Heart right ventricle (tissue), 16 donors: Measurements from ENCODE around the gene DAPK1. TPM values are rescaled to one million over a fixed set of nuclear protein-coding genes. Genes with fewer than 3 reads are reported as not detected.

Source experiments
- ATAC-seq, 8 donors: fragments of 200-7000 bp; cut with Tn5 transposase; one replicate each; pipeline ENCODE4 v1.9.1; 2020; ENCODE audit warnings: mild to moderate bottlenecking in 8 of 8, moderate library complexity in 8 of 8, moderate number of reproducible peaks in 1 of 8
- DNase-seq, 2 donors: peaks; one replicate each; pipeline ENCODE4 v3.0.0-alpha.2; 2020
- H3K27ac ChIP-seq, 10 donors: fragments of 200-600 bp; sonication (generic) in 2 of 10; one replicate each; pipeline versions ENCODE4 v1.5.0 to v1.8.0; 2020 to 2022; ENCODE audit warnings: mild to moderate bottlenecking in 3 of 10
- H3K27me3 ChIP-seq, 7 donors: fragments of 200-600 bp; one replicate each; pipeline ENCODE4 v1.8.0; 2021 to 2022; ENCODE audit warnings: mild to moderate bottlenecking in 2 of 7
- H3K36me3 ChIP-seq, 9 donors: fragments of 200-600 bp; sonication (generic) in 1 of 9; one replicate each; pipeline versions ENCODE4 v1.5.0 to v1.8.0; 2020 to 2022; ENCODE audit warnings: mild to moderate bottlenecking in 2 of 9
- H3K4me1 ChIP-seq, 9 donors: fragments of 200-600 bp; sonication (generic) in 1 of 9; one replicate each; pipeline versions ENCODE4 v1.5.0 to v1.8.0; 2020 to 2022; ENCODE audit warnings: mild to moderate bottlenecking in 4 of 9
- H3K4me3 ChIP-seq, 10 donors: fragments of 200-600 bp; sonication (generic) in 2 of 10; one replicate each; pipeline versions ENCODE4 v1.5.0 to v1.8.0; 2020 to 2022; ENCODE audit warnings: mild to moderate bottlenecking in 7 of 10, moderate library complexity in 2 of 10
- H3K9me3 ChIP-seq, 11 donors: fragments of 200-600 bp in 10 of 11; sonication (generic) in 2 of 11; one replicate each; pipeline versions ENCODE4 v1.5.0 to v1.8.0; 2013 to 2022; ENCODE audit warnings: mild to moderate bottlenecking in 2 of 11, control low read depth in 1 of 11, moderate library complexity in 1 of 11
- CTCF ChIP-seq, 9 donors: fragments of 200-600 bp; sonication (generic) in 2 of 9; IDR thresholded peaks; one replicate each; pipeline versions ENCODE4 v1.5.0 to v1.8.0; 2021 to 2022; ENCODE audit warnings: antibody characterized with exemption in 9 of 9, mild to moderate bottlenecking in 5 of 9, moderate library complexity in 1 of 9
- WGBS, 2 donors: extraction: QIAGEN DNeasy Blood & Tissue Kit; methylation state at CpG; one replicate each; pipeline ENCODE4 v1.1.7; 2013; ENCODE audit warnings: inconsistent platforms in 1 of 2; 5-methylcytosine and 5-hydroxymethylcytosine counted together
- intact Hi-C, 10 donors: fragments of 100-400 bp; cut with DNase I; formaldehyde crosslinking; loops; one replicate each; pipeline versions ENCODE4 v1.11.1 to v1.14.2; 2022
- polyA plus RNA-seq, 2 donors: library from polyadenylated mRNA; stranded (reverse); fragments of 200-250 nt; gene quantifications; one replicate each; pipeline ENCODE4 v1.2.3, GENCODE V29; 2013
- total RNA-seq, 10 donors: library from RNA; stranded (reverse); fragmentation: NEBNext Ultra II Directional in 3 of 10; extraction: Animal tissue kit (Norgen Biotek cat#: 25700) in 3 of 10; gene quantifications; one replicate each; pipeline versions ENCODE4 v1.2.1 to v1.2.4, GENCODE V29; 2021 to 2023
- donor health status: Arrhythmogenic right ventricular cardiomyopathy.
- donor health status: ischemic (EF 13 %, LVEDD 7.1; RV severe dilation, severe dysfunction).
- donor health status: healthy with polysubstance abuse.
- donor health status: DM: no; HTN: yes; CAD: no.
- donor health status: DM: no; HTN: no; CAD: no.
- donor health status: ischemic (EF 25% LVEDD 6.9; RV normal size, moderate dysfunction).
- donor health status: ischemic (EF 25% LVEDD 5.7; RV mildly dilated, moderate dysfunction).
- donor health status: healthy.
- donor health status: DM: yes; HTN: yes; CAD: no.
- donor health status: Ischemic cardiomyopathy.
- donor health status: ischemic (EF 35%, LVEDD 5.7; RV mildly dilated, moderate dysfunction).
- donor health status: nonischemic (EF 11% LVEDD 7.7; RV severe dilation, severe dysfunction).
- donor health status: DM: yes; HTN: yes; CAD: no.
- donor health status: PGD.
- donor health status: ischemic (EF 29% LVEDD 5.4; RV normal size, mild dysfunction).
- donor health status: nonischemic (EF 23%, LVEDD 6.1; RV moderate dilation, normal function).

DAPK1 gene
- total and polyA plus RNA-seq, 12 donors: 1.1 to 15.5 (median 4.2) TPM

DNA sequence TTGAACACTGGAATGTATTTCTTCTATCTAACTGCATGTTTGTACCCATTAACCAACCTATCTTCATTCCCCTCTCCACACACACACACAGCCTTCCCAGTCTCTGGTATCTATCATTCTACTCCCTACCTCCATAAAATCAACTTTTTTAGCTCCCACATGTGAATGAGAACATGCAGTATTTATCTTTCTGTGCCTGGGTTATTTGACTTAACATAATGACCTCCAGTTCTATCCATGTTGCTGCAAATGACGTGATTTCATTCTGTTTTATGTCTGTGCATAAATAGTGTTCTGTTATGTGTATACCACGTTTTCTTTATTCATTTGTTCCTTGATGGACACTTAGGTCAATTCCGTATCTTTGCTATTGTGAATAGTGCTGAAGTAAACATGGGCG, 189.5 kb downstream of the DAPK1 start:
- intact Hi-C loops: loop anchor here in 5 of 10 donors (2.0 to 10.0 kb wide), 3 partner anchors 126 to 888 kb away; no protein-coding TSS in a partner anchor
- TF ChIP-seq CTCF (IDR thresholded peaks at IDR 0.05): no peak
- H3K4me3 ChIP-seq: no peak overlapping the region
- H3K36me3 ChIP-seq: peaks cover 0 to 5% (median 0%) of the 10 kb centered on the region in 9 donors
- H3K27ac ChIP-seq: no peak overlapping the region
- no peak for DNase-seq
- H3K9me3 ChIP-seq: peaks cover 0 to 13% (median 0%) of the 10 kb centered on the region in 11 donors
- no peak for ATAC-seq
- 87 to 92% methylated on average over 4 of the region's 4 CpGs for WGBS, 2 donors
- H3K27me3 ChIP-seq: no peaks in the 10 kb centered on the region
- H3K4me1 ChIP-seq: peaks cover 0 to 27% (median 0%) of the 10 kb centered on the region in 9 donors

GRCh38 chr9:87694236-87694755, 196.6 kb downstream of the DAPK1 start:
- H3K27me3 ChIP-seq: no peaks in the 10 kb centered on the region
- DNase-seq (no peak), ATAC-seq (no peak)
- intact Hi-C loops: no loop called here
- no peak for TF ChIP-seq CTCF (IDR thresholded peaks at IDR 0.05)
- no peak overlapping the region for H3K27ac ChIP-seq
- 95 to 98% methylated on average over 3 of the region's 3 CpGs for WGBS, 2 donors
- H3K36me3 ChIP-seq: peaks cover 0 to 21% (median 0%) of the 10 kb centered on the region in 9 donors
- no peak overlapping the region for H3K4me3 ChIP-seq
- peaks cover 0 to 31% (median 0%) of the 10 kb centered on the region in 11 donors for H3K9me3 ChIP-seq
- no peaks in the 10 kb centered on the region for H3K4me1 ChIP-seq

- ATAC-seq (no peak), DNase-seq (no peak)
- Histone ChIP-seq H3K36me3 (peaks cover 0 to 27% (median 0%) of the 10 kb centered on the region in 9 donors), H3K27me3 (no peaks in the 10 kb centered on the region), H3K4me1 (no peaks in the 10 kb centered on the region), H3K9me3 (peaks cover 0 to 24% (median 0%) of the 10 kb centered on the region in 11 donors), H3K4me3 (no peak overlapping the region), H3K27ac (no peak overlapping the region)
- intact Hi-C loops: no loop called here
- no peak for TF ChIP-seq CTCF (IDR thresholded peaks at IDR 0.05)
- 88 to 90% methylated on average over 1 of the region's 1 CpG for whole genome bisulfite sequencing, 2 donors
Observed at GRCh38 chr9:87695523-87695922, 197.9 kb downstream of the DAPK1 start.

DNA sequence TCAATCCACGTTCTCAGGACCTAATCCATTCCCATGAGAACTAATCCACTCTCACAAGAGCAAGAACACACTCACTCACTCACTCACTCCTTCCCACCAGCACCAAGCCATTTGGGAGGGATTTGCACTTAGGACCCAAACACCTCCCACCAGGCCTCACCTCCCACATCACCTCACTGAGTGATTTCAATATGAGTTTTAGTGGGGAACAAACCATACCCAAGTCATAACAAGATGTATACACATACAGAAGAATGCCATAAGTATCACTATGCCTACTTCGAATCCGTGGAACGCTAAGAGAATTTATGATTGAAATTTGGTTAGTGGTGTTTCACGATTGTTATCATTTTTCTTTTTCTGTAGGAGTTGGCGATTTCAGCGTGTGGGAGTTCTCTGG, 199.0 kb downstream of the DAPK1 start:
- intact Hi-C loops: no loop called here
- Histone ChIP-seq H3K27me3 (no peaks in the 10 kb centered on the region), H3K4me3 (no peak overlapping the region), H3K4me1 (no peaks in the 10 kb centered on the region), H3K9me3 (peaks cover 0 to 23% (median 0%) of the 10 kb centered on the region in 11 donors), H3K27ac (no peak overlapping the region), H3K36me3 (peaks cover 0 to 27% (median 0%) of the 10 kb centered on the region in 9 donors)
- no peak for TF ChIP-seq CTCF (IDR thresholded peaks at IDR 0.05)
- 85 to 92% methylated on average over 7 of the region's 7 CpGs for WGBS, 2 donors
- ATAC-seq (no peak), DNase-seq (no peak)
